ENCODE results near the gene ELFN1.

ELFN1 gene

GRCh38 chr7:1678571-1679325 is 8.7 kb downstream of the ELFN1 start:
- H3K36me3 ChIP-seq (ENCODE audit: insufficient read depth, low read length) = no peaks in the 10 kb centered on the region
- WGBS = 94% methylated on average over 30 of the region's 30 CpGs
- H3K4me1 ChIP-seq (ENCODE audit: insufficient read depth, low read length) = no peaks in the 10 kb centered on the region
- no peak overlapping the region for H3K4me3 ChIP-seq (ENCODE audit: low read length)
- H3K9ac ChIP-seq (ENCODE audit: low read depth, low read length) = no peak overlapping the region
- H3K27ac ChIP-seq (ENCODE audit: low read depth, low read length) = no peak overlapping the region
- peaks cover 6% of the 10 kb centered on the region; the same call in 1 of the 2 replicates for H3K9me3 ChIP-seq (ENCODE audit: insufficient read depth, low read depth, low read length)
- no peaks in the 10 kb centered on the region for H3K27me3 ChIP-seq (ENCODE audit: insufficient read depth, low read length)

GRCh38 chr7:1679326-1679965 is 9.4 kb downstream of the ELFN1 start:
- no peaks in the 10 kb centered on the region for H3K27me3 ChIP-seq (ENCODE audit: insufficient read depth, low read length)
- WGBS = 90% methylated on average over 15 of the region's 15 CpGs
- H3K9me3 ChIP-seq (ENCODE audit: insufficient read depth, low read depth, low read length) = peaks cover 13% of the 10 kb centered on the region; the same call in 1 of the 2 replicates
- H3K36me3 ChIP-seq (ENCODE audit: insufficient read depth, low read length) = no peaks in the 10 kb centered on the region
- no peak overlapping the region for H3K4me3 ChIP-seq (ENCODE audit: low read length)
- H3K27ac ChIP-seq (ENCODE audit: low read depth, low read length) = no peak overlapping the region
- H3K4me1 ChIP-seq (ENCODE audit: insufficient read depth, low read length) = no peaks in the 10 kb centered on the region
- no peak overlapping the region for H3K9ac ChIP-seq (ENCODE audit: low read depth, low read length)

- Histone ChIP-seq H3K36me3 (ENCODE audit: insufficient read depth, low read length) (no peaks in the 10 kb centered on the region), H3K9ac (ENCODE audit: low read depth, low read length) (no peak overlapping the region), H3K4me1 (ENCODE audit: insufficient read depth, low read length) (no peaks in the 10 kb centered on the region), H3K4me3 (ENCODE audit: low read length) (no peak overlapping the region), H3K27me3 (ENCODE audit: insufficient read depth, low read length) (no peaks in the 10 kb centered on the region), H3K9me3 (ENCODE audit: insufficient read depth, low read depth, low read length) (peaks cover 17% of the 10 kb centered on the region), H3K27ac (ENCODE audit: low read depth, low read length) (no peak overlapping the region)
- 95% methylated on average over 22 of the region's 22 CpGs for WGBS
Measured at GRCh38 chr7:1679966-1680730, 10.1 kb downstream of the ELFN1 start.

GRCh38 chr7:1681581-1681980 is 11.5 kb downstream of the ELFN1 start:
- H3K36me3 ChIP-seq (ENCODE audit: insufficient read depth, low read length) = no peaks in the 10 kb centered on the region
- no peak overlapping the region for H3K4me3 ChIP-seq (ENCODE audit: low read length)
- H3K9ac ChIP-seq (ENCODE audit: low read depth, low read length) = no peak overlapping the region
- H3K27ac ChIP-seq (ENCODE audit: low read depth, low read length) = no peak overlapping the region
- H3K9me3 ChIP-seq (ENCODE audit: insufficient read depth, low read depth, low read length) = peaks cover 20% of the 10 kb centered on the region
- no peaks in the 10 kb centered on the region for H3K27me3 ChIP-seq (ENCODE audit: insufficient read depth, low read length)
- 96% methylated on average over 9 of the region's 9 CpGs for WGBS
- H3K4me1 ChIP-seq (ENCODE audit: insufficient read depth, low read length) = no peaks in the 10 kb centered on the region

GRCh38 chr7:1685000-1685624 is 15.0 kb downstream of the ELFN1 start:
- Histone ChIP-seq H3K27ac (ENCODE audit: low read depth, low read length) (no peak overlapping the region), H3K27me3 (ENCODE audit: insufficient read depth, low read length) (no peaks in the 10 kb centered on the region), H3K9me3 (ENCODE audit: insufficient read depth, low read depth, low read length) (peaks cover 20% of the 10 kb centered on the region), H3K36me3 (ENCODE audit: insufficient read depth, low read length) (no peaks in the 10 kb centered on the region; the same call in 1 of the 2 replicates), H3K4me3 (ENCODE audit: low read length) (no peak overlapping the region), H3K9ac (ENCODE audit: low read depth, low read length) (no peak overlapping the region), H3K4me1 (ENCODE audit: insufficient read depth, low read length) (no peaks in the 10 kb centered on the region)
- WGBS = no CpG with 5 or more reads among the region's 1 CpG

GRCh38 chr7:1688542-1688941 is 18.5 kb downstream of the ELFN1 start:
- Histone ChIP-seq H3K4me3 (ENCODE audit: low read length) (no peak overlapping the region), H3K4me1 (ENCODE audit: insufficient read depth, low read length) (0 out of 2 replicates have a peak, but pooled peaks cover 1% of the 10 kb centered on the region)

GRCh38 chr7:1689311-1689710 is 19.2 kb downstream of the ELFN1 start:
- WGBS = 91% methylated on average over 3 of the region's 3 CpGs
- no peaks in the 10 kb centered on the region; the same call in 1 of the 2 replicates for H3K36me3 ChIP-seq (ENCODE audit: insufficient read depth, low read length)
- H3K4me1 ChIP-seq (ENCODE audit: insufficient read depth, low read length) = peaks cover 8% of the 10 kb centered on the region; the same call in 1 of the 2 replicates
- no peak overlapping the region for H3K9ac ChIP-seq (ENCODE audit: low read depth, low read length)
- peaks cover 8% of the 10 kb centered on the region for H3K9me3 ChIP-seq (ENCODE audit: insufficient read depth, low read depth, low read length)
- H3K27me3 ChIP-seq (ENCODE audit: insufficient read depth, low read length) = no peaks in the 10 kb centered on the region
- no peak overlapping the region for H3K27ac ChIP-seq (ENCODE audit: low read depth, low read length)
- H3K4me3 ChIP-seq (ENCODE audit: low read length) = no peak overlapping the region

More at GRCh38 chr7:1688542-1688941, 18.5 kb downstream of the ELFN1 start:
- no peak overlapping the region for H3K27ac ChIP-seq (ENCODE audit: low read depth, low read length)
- no peaks in the 10 kb centered on the region for H3K27me3 ChIP-seq (ENCODE audit: insufficient read depth, low read length)
- H3K9ac ChIP-seq (ENCODE audit: low read depth, low read length) = no peak overlapping the region
- peaks cover 16% of the 10 kb centered on the region for H3K9me3 ChIP-seq (ENCODE audit: insufficient read depth, low read depth, low read length)
- H3K36me3 ChIP-seq (ENCODE audit: insufficient read depth, low read length) = no peaks in the 10 kb centered on the region; the same call in 1 of the 2 replicates

GRCh38 chr7:1690359-1690958 is 20.4 kb downstream of the ELFN1 start:
- Histone ChIP-seq H3K9me3 (ENCODE audit: insufficient read depth, low read depth, low read length) (no peaks in the 10 kb centered on the region), H3K9ac (ENCODE audit: low read depth, low read length) (no peak overlapping the region), H3K27ac (ENCODE audit: low read depth, low read length) (no peak overlapping the region), H3K36me3 (ENCODE audit: insufficient read depth, low read length) (no peaks in the 10 kb centered on the region; the same call in 1 of the 2 replicates), H3K27me3 (ENCODE audit: insufficient read depth, low read length) (no peaks in the 10 kb centered on the region), H3K4me1 (ENCODE audit: insufficient read depth, low read length) (peaks cover 11% of the 10 kb centered on the region; the same call in 1 of the 2 replicates), H3K4me3 (ENCODE audit: low read length) (no peak overlapping the region)
- 88% methylated on average over 1 of the region's 1 CpG for WGBS

GRCh38 chr7:1691096-1691495 is 21.0 kb downstream of the ELFN1 start:
- H3K9ac ChIP-seq (ENCODE audit: low read depth, low read length) = no peak overlapping the region
- H3K4me3 ChIP-seq (ENCODE audit: low read length) = no peak overlapping the region
- no peaks in the 10 kb centered on the region for H3K9me3 ChIP-seq (ENCODE audit: insufficient read depth, low read depth, low read length)
- H3K27me3 ChIP-seq (ENCODE audit: insufficient read depth, low read length) = no peaks in the 10 kb centered on the region
- H3K27ac ChIP-seq (ENCODE audit: low read depth, low read length) = no peak overlapping the region
- 94% methylated on average over 8 of the region's 8 CpGs for WGBS
- H3K36me3 ChIP-seq (ENCODE audit: insufficient read depth, low read length) = no peaks in the 10 kb centered on the region; the same call in 1 of the 2 replicates
- H3K4me1 ChIP-seq (ENCODE audit: insufficient read depth, low read length) = peaks cover 11% of the 10 kb centered on the region; the same call in 1 of the 2 replicates

GRCh38 chr7:1691601-1692514 is 21.8 kb downstream of the ELFN1 start:
- WGBS = 93% methylated on average over 27 of the region's 27 CpGs

More at GRCh38 chr7:1691601-1692514, 21.8 kb downstream of the ELFN1 start:
- Histone ChIP-seq H3K9ac (ENCODE audit: low read depth, low read length) (no peak overlapping the region), H3K4me1 (ENCODE audit: insufficient read depth, low read length) (peaks cover 11% of the 10 kb centered on the region; the same call in 1 of the 2 replicates), H3K27ac (ENCODE audit: low read depth, low read length) (no peak overlapping the region), H3K27me3 (ENCODE audit: insufficient read depth, low read length) (no peaks in the 10 kb centered on the region), H3K36me3 (ENCODE audit: insufficient read depth, low read length) (no peaks in the 10 kb centered on the region; the same call in 1 of the 2 replicates), H3K4me3 (ENCODE audit: low read length) (no peak overlapping the region), H3K9me3 (ENCODE audit: insufficient read depth, low read depth, low read length) (no peaks in the 10 kb centered on the region)

Data from HUES64 (cell line).